Raji (cell line): ENCODE measurements around the gene VAV2.

Experiments
- POLR2A ChIP-seq: IDR thresholded peaks from 2 replicates; pipeline ENCODE4 v1.6.1; 2011; ENCODE audit warnings: low read depth, low read length, control low read depth; ENCODE audit not compliant: insufficient read depth

VAV2 gene

DNA sequence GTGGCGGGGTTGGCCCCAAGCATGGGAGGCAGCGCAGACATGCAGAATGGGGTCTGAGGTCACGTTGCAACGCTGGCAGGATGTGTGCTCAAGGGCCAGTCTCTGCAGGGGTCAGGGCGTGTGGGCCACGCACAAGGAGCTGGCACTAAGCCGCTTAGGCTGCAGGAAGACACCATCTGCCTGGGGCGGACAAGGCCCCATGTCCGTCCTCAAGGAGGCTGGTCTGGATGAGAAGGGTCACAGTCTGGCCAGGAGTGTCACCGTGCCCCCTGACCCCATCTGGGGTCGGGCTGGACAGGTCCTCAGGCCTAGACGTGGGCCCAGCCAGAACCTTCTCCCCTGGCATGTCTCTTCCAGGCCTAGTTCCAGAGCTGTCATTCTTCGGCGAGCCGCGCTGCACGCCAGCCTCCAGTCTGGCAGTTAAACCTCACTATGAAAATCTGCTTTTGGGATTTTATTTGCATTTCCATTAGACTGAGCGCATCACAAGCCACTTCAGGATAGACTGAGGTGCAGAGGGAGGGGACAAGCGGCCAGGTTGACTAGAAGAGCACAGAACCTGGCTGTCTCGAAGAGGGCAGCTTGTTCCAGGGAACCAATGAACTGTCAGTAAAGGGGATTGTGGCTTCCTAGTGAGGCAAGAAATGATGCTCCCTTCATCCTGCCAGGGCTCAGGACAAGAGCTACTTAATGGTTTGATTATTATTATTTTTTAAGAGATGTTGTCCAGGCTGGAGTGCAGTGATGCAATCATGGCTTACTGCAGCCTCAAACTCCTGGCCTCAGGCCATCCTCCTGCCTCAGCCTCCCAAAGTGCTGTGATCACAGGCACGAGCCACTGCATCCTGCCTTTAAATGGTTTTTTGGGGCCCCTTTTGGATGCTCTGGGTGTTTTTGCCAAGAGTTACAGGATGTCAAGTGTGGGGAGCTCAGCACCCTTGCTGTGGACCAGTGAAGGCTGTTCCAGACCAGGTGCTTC is 37.4 kb upstream of the VAV2 start:
- TF ChIP-seq POLR2A: no peak

DNA sequence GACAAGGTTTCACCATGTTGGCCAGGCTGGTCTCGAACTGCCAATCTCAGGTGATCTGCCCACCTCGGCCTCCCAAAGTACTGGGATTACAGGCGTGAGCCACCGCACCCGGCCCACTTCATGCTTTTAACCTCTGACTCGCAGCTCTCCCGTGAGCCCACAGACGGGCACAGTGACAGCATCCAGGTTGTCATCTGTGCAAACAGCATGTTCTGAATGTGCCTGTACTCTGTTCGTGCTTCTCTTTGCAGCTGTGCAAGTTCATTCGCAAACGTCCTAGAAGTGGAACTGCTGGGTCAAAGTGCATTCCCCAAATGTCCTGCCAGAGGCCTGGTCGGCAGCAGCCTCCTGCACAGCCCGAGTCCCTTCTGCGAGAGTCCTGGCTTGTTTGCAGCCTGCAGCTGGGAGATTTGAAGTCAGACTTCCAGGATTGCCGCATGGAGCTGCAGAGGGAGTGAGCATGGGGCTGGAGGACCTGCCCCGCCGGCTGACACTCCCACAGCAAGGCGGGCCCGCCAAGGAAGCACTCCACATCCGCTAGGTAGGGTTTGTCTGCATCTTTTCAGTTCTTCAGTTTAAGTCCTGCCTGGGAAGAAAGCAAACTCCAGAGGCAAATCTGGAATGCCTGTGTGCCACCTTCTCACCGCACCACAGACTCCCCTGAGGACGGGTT is 36.6 kb upstream of the VAV2 start:
- TF ChIP-seq POLR2A: no peak

DNA sequence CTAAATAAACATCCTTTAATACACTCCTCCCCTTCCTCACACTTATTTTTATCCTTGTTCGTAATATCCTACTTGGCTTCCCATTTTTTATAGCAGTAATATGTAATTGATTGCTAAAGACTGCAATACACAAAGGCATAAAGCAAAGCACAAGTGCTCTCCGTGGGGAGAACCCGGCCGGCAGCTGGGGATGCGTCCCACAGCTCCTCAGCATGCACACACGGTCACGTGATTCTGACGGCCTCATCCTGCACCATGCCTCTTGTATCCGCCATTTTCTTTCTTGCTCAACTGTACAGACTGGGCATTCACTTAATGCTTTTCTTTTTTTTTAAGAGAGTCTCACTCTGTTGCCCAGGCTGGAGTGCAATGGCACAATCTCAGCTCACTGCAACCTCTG is 36.0 kb upstream of the VAV2 start:
- TF ChIP-seq POLR2A: no peak

DNA sequence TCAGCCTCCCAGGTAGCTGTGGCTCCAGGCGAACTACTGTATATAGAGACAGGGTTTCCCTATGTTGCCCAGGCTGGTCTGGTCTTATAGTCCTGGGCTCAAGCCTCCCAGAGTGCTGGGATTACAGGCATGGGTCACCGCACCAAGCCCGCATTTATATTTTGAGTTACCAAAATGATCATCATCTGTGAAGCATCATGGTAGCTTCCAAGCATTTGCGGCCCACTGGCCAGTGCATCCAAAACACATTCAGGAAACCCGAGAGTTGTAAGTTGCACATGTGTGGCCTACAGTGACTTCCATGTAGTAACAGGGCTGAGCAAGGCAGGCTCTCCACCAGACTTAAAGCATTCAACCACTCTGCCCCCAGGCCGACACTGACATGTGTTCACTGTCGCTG is 35.4 kb upstream of the VAV2 start:
- no peak for TF ChIP-seq POLR2A

DNA sequence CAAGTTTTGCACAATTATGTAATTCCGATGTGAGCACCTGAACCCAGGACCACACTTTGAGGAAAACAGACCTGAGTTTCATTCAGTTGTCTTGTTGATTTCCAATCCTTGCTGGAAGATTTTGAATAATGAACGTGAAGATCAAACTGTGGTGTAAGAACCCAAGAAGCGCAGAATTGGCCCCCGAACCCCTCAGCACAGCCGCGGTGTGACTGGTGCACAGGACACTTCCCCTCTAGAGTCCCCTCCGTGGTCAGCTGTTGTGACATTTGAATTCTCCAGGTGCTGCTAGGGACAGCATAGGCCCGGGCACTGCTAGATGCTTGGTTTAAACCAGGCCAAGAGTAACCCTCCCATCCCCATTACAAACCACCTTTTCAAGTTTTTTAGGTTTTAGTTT is 34.9 kb upstream of the VAV2 start:
- no peak for TF ChIP-seq POLR2A

DNA sequence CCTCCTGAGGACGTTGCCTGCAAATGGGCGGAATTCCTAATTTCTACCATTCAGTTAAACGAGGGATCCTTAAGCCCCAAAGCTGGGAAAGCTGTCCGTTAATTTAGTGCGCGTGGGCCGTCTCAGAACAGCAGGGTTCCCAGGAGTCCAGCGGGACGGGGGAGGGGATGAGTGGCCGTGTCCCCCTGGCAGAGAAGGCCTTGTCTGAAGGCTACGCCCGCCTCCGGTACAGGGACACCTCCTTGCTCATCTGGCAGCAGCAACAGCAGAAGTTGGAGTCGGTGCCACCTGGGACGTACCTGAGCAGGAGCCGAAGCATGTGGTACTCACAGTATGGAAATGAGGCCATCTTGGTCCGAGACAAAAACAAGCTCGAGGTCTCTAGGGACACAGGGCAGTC is 34.5 kb upstream of the VAV2 start:
- TF ChIP-seq POLR2A: no peak

DNA sequence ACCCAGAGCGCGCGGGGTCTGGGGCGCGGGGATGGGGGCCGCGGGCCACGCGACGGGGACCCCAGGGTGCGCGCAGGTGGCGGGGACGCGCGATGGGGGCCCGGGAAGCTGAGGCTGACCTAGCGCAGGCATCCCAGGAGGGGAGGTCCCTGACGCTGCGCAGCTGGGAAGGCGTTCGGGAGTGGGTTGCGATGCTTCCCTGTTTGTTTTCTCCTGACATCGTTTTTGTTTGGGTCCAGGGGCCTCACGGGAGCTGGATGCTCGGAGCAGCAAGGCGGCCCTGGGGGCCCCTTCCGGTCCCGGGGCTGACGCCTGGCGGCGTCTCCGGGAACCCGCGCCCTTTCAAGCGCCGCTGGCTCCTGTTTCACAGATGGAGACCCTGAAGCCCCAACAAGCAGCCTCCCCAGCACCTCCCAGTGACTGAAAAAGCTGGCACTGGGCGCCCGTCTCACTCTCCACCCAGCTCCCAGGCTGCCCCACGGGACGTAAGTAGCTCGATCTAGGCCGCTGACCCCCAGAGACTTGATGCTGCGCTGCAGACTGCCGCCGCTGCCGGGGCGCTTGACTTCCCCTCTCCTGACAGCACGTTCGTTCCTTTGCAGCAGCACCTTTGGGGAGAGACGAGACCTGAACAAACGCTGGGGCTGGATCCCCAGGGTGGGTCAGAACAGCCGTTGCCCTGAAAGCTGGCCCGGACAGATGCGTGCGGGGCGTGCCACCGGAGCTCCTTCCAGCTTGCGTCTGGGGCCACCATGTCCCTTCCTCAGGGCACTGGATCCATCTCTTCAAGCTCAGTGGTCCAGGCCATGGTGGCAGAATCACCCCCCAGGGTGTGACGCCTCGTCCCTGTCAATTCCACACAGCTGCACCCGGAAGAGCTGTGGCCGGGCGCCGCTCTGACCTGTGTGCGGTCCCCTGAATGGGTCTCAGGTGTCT is 33.8 kb upstream of the VAV2 start:
- TF ChIP-seq POLR2A: peak; percentile 14; the same call in 1 of the 2 replicates

DNA sequence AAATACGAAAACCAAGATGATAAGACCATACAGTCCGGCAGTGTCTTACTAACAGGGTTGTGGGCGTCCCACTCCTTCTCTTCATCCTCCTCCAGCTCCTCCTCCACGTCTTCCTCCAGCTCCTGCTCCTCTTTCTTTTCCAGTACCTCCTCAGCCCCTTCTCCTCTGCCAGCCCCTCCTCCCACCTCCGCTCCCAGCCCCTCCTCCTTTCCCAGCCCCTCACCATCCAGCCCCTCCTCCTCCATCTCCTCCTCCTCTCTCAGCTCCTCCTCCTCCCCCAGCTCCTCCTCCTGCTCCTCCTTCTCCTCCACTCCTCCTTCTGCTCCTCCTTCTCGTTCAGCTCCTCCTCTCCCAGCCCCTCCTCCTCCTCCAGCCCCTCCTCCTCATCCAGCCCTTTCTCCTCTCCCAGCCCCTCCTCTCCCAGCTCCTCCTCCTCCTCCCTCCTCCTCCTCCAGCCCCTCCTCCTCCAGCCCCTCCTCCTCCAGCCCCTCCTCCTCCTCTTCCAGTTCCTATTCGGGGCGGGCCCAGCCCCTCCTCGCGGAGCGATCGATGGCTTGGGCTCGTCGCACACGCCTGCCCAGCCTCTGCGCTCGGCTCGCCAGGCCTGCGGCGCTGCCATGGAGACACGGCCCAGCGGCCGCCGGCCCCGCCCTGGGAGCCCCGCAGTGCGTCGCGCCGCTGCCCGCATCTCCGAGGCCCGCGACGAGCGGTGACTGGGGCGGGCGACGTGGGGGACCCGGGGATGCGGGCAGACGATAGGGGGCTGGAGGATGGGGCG is 32.9 kb upstream of the VAV2 start, which contains the start of gene BRD3OS:
TSS of gene BRD3OS (plus strand) at position 654 of the 778 bp plus-strand sequence. CDS start 1,267 bp downstream, outside the sequence.
- peak; percentile 47 for TF ChIP-seq POLR2A

DNA sequence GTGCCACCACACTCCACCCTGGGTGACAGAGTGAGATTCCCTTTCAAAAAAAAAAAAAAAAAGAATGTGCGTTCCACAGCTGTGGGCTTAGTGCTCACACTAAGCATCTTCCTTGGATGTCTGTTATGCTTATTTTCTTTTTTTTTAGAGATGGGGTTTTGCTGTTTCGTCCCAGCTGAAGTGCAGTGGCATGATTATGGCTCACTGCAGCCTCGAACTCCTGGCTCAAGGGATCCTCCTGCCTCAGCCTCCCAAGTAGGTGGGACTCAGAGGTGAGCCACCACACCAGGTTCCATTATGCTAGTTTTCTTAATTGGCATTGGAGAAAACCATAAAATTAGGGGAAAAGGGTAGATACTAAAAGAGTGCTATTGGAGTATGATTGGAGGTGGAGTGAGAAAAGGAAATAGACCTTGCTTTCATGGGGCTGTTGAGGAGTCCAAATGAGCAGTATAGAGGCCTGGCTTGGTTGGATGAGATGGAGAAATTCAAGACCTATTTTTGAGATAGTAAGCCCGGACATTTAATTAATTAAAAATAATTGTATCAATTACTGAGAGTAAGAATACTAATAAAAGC is 32.2 kb upstream of the VAV2 start:
- TF ChIP-seq POLR2A: no peak

DNA sequence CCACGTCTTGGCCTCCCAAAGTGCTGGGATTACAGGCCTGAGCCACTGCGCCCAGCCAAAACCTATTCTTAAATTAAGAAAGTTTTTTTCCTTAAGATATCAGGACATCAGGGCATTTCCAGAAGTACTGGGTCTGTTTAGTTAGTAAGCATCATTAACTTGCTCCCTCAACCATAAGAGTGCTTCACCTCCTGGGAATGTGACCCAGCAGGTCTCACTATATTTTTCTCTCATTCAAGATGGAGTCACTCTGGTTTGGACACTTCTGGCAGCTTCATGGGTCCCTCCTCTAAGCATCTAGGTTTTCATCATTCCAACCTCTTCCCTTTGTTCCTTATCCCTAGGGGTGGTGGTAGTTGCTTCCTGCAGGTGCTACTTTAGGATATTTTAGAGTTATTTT is 22.8 kb upstream of the VAV2 start:
- no peak for TF ChIP-seq POLR2A

DNA sequence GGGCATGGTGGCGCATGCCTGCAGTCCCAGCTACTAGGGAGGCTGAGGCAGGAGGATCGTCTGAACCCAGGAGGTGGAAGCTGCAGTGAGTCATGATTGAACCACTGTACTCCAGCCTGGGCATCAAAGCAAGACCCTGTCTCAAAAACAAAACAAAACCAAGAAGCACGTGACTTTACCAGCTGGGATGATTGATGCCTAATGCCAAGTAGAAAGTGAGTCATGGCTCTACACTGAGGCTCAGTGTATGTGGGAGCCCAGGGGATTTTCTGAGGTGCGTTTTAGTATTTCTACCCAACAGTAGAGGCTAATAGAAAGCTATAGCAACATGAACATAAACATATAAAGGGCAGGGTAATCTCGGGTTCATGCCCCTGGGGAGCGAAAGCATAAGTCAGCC is 19.3 kb upstream of the VAV2 start:
- no peak for TF ChIP-seq POLR2A

DNA sequence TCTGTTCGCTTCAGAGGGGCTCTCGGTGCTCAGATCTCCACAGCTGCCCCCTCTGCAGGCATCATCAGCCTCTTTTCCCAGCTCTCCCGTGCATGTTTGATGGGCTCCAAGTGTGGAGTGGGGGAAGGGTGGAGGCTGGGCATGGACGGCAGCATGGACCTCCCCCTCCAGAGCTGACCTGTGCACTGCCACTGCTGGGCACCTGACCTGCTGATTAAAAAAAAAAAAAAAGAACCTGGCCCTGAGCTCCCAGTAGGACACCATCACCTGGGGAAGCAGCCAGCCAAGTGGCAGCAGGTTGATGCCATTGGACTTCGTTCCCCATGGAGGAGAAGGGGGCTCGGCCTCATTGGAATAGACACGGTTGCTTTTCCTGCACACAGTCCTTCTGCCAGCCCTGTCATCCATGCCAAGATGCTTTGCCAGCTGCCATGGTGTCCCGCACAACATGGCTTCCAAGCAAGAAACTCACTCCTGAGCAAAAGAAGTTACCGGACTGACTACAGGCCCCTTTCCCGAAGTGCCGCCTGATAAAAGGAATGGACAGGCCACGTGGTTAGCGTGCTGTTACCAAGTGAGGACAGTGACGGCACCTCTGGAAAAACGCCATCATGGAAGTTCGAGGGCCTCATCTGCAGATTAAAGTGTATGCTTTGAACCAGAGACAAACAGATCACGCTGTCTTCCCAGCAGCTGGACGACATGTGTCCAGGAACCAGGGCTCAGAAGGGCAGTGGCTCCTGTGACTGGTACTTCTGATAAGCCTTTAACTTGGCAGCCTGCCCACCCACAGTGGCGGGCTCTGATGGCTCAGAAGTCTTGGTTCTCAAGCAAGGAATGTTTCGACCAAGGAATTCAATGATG is 18.4 kb upstream of the VAV2 start:
- no peak for TF ChIP-seq POLR2A

DNA sequence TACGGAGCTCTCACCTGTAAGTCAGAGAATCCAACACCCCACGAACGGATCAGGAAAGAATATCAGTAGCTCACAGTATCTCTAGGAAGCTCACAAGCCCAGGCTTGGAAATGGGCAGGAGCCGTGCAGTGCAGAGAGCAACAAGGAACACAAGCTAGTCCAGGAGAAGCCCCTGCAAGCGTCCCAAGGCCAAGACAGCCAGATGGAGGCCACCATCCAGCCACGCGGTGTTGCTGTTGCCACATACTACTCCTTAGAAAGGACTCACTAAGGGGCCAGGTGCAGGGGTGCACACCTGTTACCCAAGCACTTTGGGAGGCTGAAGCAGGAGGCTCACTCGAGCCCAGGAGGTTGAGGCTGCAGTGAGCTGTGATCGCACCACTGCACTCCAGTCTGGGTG is 15.4 kb upstream of the VAV2 start:
- TF ChIP-seq POLR2A: no peak
